Astrocyte of the spinal cord (primary cell): ENCODE data around the gene TERT.

Experiments
- DNase-seq: peaks from one replicate; pipeline ENCODE4 v3.0.0; 2011; ENCODE audit warnings: low read depth, low spot score
- H3K4me3 ChIP-seq: 2 replicates; pipeline ENCODE4 v1.5.1; 2011; ENCODE audit warnings: low read depth, mild to moderate bottlenecking, low read length, moderate library complexity
- CTCF ChIP-seq: IDR thresholded peaks from 2 replicates; pipeline ENCODE4 v1.5.1; 2012; ENCODE audit warnings: low read depth, mild to moderate bottlenecking, low read length, inconsistent platforms
- in situ Hi-C: cut with HindIII; loops from 2 replicates; pipeline ENCODE4 v1.10.0; 2017; ENCODE audit warnings: low sequenced_read_pairs

TERT gene

DNA sequence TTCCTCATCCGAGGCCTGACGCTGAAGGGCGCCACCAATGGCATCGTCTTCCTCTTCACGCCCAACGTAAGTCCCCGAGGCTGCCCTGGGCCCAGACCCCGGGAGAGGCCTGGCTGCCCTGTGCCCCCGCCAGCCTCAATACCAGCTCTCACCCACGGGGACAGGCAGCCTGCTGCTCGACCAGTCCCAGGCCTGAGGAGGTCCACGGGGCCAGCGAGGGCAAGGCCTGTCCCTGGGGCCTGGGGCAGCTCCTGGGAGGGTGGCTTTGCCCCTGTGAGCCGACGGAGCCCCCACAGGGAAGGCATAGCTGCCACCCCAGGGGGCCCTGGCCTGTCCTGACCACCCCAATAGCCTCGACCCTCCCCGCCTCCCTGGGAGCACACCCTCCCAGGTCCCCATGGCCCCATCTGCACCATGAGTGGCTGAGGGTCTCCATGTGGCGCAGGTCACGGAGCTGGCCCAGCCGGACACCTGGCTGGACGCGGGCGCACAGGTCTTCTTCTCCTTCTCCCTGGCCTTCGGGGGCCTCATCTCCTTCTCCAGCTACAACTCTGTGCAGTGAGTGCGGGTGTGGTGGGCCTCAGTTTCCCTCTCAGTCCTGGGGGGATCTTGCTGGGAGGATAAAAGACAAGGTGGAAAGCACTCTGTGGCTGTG lies 81.2 kb downstream of the TERT start:
- in situ Hi-C loops, result no loop called here
- DNase-seq, result no peak
- TF ChIP-seq CTCF, result no peak
- H3K4me3 ChIP-seq, result no peak overlapping the region

- in situ Hi-C loops, result no loop called here
- DNase-seq, result no peak
- no peak for TF ChIP-seq CTCF
- H3K4me3 ChIP-seq, result no peak overlapping the region
Observed at GRCh38 chr5:1212881-1213280, 82.0 kb downstream of the TERT start.

GRCh38 chr5:1212271-1212670 lies 82.6 kb downstream of the TERT start:
- in situ Hi-C loops, result no loop called here
- no peak for DNase-seq
- no peak for TF ChIP-seq CTCF
- H3K4me3 ChIP-seq, result no peak overlapping the region

GRCh38 chr5:1211701-1212100 lies 83.2 kb downstream of the TERT start:
- TF ChIP-seq CTCF, result no peak
- no peak for DNase-seq
- no peak overlapping the region for H3K4me3 ChIP-seq
- in situ Hi-C loops, result no loop called here

- DNase-seq, result no peak
Observed at GRCh38 chr5:1210832-1211251, 84.0 kb downstream of the TERT start.

GRCh38 chr5:1209896-1210776 lies 84.7 kb downstream of the TERT start:
- H3K4me3 ChIP-seq, result no peak overlapping the region
- no peak for DNase-seq
- in situ Hi-C loops, result no loop called here
- no peak for TF ChIP-seq CTCF

More at GRCh38 chr5:1210832-1211251, 84.0 kb downstream of the TERT start:
- no peak overlapping the region for H3K4me3 ChIP-seq
- in situ Hi-C loops, result no loop called here
- TF ChIP-seq CTCF, result no peak
